Globus pallidus (tissue), 1 donor: ENCODE results near the gene CD79A.

Source experiments
- DNase-seq: peaks from one replicate; pipeline ENCODE4 v3.0.0-alpha.2; 2015; ENCODE audit warnings: low spot score

Gene CD79A

GRCh38 chr19:41883821-41884733 lies 7.0 kb downstream of the CD79A start:
- peak; percentile 95 for DNase-seq

GRCh38 chr19:41886761-41887710 lies 10.0 kb downstream of the CD79A start:
- no peak for DNase-seq

- DNase-seq, result peak; percentile 77
These were observed 10.8 kb downstream of the CD79A start for GRCh38 chr19:41887711-41888382.

- DNase-seq, result no peak
These were observed 11.8 kb downstream of the CD79A start for GRCh38 chr19:41888926-41889325.

GRCh38 chr19:41889896-41890295 lies 12.8 kb downstream of the CD79A start:
- no peak for DNase-seq

- no peak for DNase-seq
These were observed 13.9 kb downstream of the CD79A start for GRCh38 chr19:41890936-41891335.

GRCh38 chr19:41892173-41892902 lies 15.3 kb downstream of the CD79A start:
- DNase-seq, result no peak

GRCh38 chr19:41893899-41894298 lies 16.8 kb downstream of the CD79A start:
- no peak for DNase-seq

GRCh38 chr19:41894350-41894749 lies 17.3 kb downstream of the CD79A start:
- DNase-seq, result no peak

- no peak for DNase-seq
These were observed 18.9 kb downstream of the CD79A start for GRCh38 chr19:41895745-41896580.

- DNase-seq, result no peak
These were observed 19.5 kb downstream of the CD79A start for GRCh38 chr19:41896581-41896942.

GRCh38 chr19:41897181-41897580 lies 20.1 kb downstream of the CD79A start:
- DNase-seq, result no peak

- DNase-seq, result no peak
These were observed 20.7 kb downstream of the CD79A start for GRCh38 chr19:41897820-41898219.

- no peak for DNase-seq
These were observed 21.2 kb downstream of the CD79A start for GRCh38 chr19:41898235-41898634.

- DNase-seq, result no peak
These were observed 24.8 kb downstream of the CD79A start for GRCh38 chr19:41901707-41902360.

GRCh38 chr19:41902594-41902993 lies 25.5 kb downstream of the CD79A start:
- DNase-seq, result no peak

GRCh38 chr19:41903193-41903953 lies 26.3 kb downstream of the CD79A start:
- no peak for DNase-seq

GRCh38 chr19:41904118-41904870 lies 27.2 kb downstream of the CD79A start:
- DNase-seq, result no peak
